Naive thymus-derived CD8-positive, alpha-beta T cell (primary cell): Measurements from ENCODE around the gene POLH. TPM values are rescaled to one million over a fixed set of nuclear protein-coding genes. Genes with fewer than 3 reads are reported as not detected.
A peak's percentile ranks its signal among the peaks of the same experiment; 100 is the strongest.
"Not testable (repeated sequence)": the region's sequence is repeated elsewhere in the genome, so short reads cannot be mapped to it uniquely, and the experiment has no call there.

Experiments used
- ATAC-seq, 2 donors: fragments of 150-1000 bp; cut with Tn5 transposase in 1 of 2; sonication (Bioruptor Pico), chemical (Tn5 transposase) in 1 of 2; 1 replicate in 1 of 2; 2 replicates in 1 of 2; pipeline ENCODE4 v1.10.0; 2021; ENCODE audit warnings: mild to moderate bottlenecking in 2 of 2, moderate library complexity in 2 of 2
- POLR2A ChIA-PET: fragments of 350-600 bp; sonication (Branson Sonifier 250); formaldehyde crosslinking; loops from one replicate; lab custom pipeline; 2021; ENCODE audit warnings: antibody characterized with exemption; lab: Charles Lee
- DNase-seq, 10 donors: peaks; one replicate each; pipeline versions ENCODE4 v3.0.0 to v3.0.0-alpha.2; 2020 to 2022
- H3K27ac Mint-ChIP-seq, 10 donors: one replicate each; pipeline ENCODE4 v1.8.0; 2020 to 2022; ENCODE audit warnings: mild to moderate bottlenecking in 10 of 10, mixed read lengths in 10 of 10, moderate library complexity in 4 of 10, inconsistent platforms in 1 of 10
- H3K27me3 Mint-ChIP-seq, 5 donors: one replicate each; pipeline ENCODE4 v1.8.0; 2021 to 2022; ENCODE audit warnings: mixed read lengths in 5 of 5
- H3K36me3 Mint-ChIP-seq, 3 donors: one replicate each; pipeline ENCODE4 v1.8.0; 2020 to 2022; ENCODE audit warnings: mixed read lengths in 3 of 3, mild to moderate bottlenecking in 2 of 3, inconsistent platforms in 1 of 3
- H3K4me1 Mint-ChIP-seq, 4 donors: one replicate each; pipeline ENCODE4 v1.8.0; 2021 to 2022; ENCODE audit warnings: mixed read lengths in 4 of 4
- H3K4me3 Mint-ChIP-seq, 10 donors: one replicate each; pipeline ENCODE4 v1.8.0; 2020 to 2022; ENCODE audit warnings: mild to moderate bottlenecking in 10 of 10, mixed read lengths in 10 of 10, moderate library complexity in 6 of 10, inconsistent platforms in 1 of 10
- H3K9me3 Mint-ChIP-seq, 9 donors: one replicate each; pipeline ENCODE4 v1.8.0; 2020 to 2022; ENCODE audit warnings: mixed read lengths in 9 of 9, mild to moderate bottlenecking in 3 of 9, inconsistent platforms in 1 of 9, moderate library complexity in 1 of 9
- polyA plus RNA-seq, 3 donors: library from polyadenylated mRNA; unstranded; fragments of 300-500 nt; fragmentation: Illumina TruSeq; gene quantifications; one replicate each; pipeline ENCODE4 v1.2.3, GENCODE V29; 2021
- total RNA-seq, 8 experiments: library from RNA in 2 of 8; stranded (reverse) in 2 of 8; gene quantifications; one replicate each; pipeline ENCODE4 v1.2.3 and lab custom pipeline; 2021 to 2026

The POLH gene
- total and polyA plus RNA-seq, 5 experiments from 2014 or later, result 5.9 to 26.5 (median 18.9) TPM

GRCh38 chr6:43575105-43575771 is 747 bp upstream of the POLH start:
- peak overlapping the region; percentile 72 to 96 (median 92) for H3K27ac Mint-ChIP-seq
- H3K27me3 Mint-ChIP-seq, result no peaks in the 10 kb centered on the region
- no peak for ATAC-seq
- DNase-seq, result peak in 2 of 10 donors; percentile 2
- H3K4me3 Mint-ChIP-seq, result peak overlapping the region; percentile 90 to 99 (median 97)
- POLR2A ChIA-PET, result interaction anchor here (0.9 to 2.1 kb wide), 6 partner anchors 9 to 60 kb away, joined by 3 to 7 read pairs (median 4); partner anchors contain the start of genes MAD2L1BP, POLR1C and YIPF3
- peaks cover 23 to 52% (median 46%) of the 10 kb centered on the region in 4 donors for H3K4me1 Mint-ChIP-seq
- peaks cover 0 to 33% (median 4%) of the 10 kb centered on the region in 3 donors for H3K36me3 Mint-ChIP-seq
- H3K9me3 Mint-ChIP-seq, result no peaks in the 10 kb centered on the region

GRCh38 chr6:43578748-43579147 is 2.8 kb downstream of the POLH start:
- H3K4me3 Mint-ChIP-seq, result peak overlapping the region in 5 of 10 donors; percentile 21 to 60 (median 44)
- peaks cover 23 to 53% (median 42%) of the 10 kb centered on the region in 4 donors for H3K4me1 Mint-ChIP-seq
- DNase-seq (no peak), ATAC-seq (no peak)
- H3K27me3 Mint-ChIP-seq, result no peaks in the 10 kb centered on the region
- no peaks in the 10 kb centered on the region for H3K9me3 Mint-ChIP-seq
- POLR2A ChIA-PET, result interaction anchor here (0.5 kb wide), 1 partner anchor 122 kb away, joined by 4 read pairs; no protein-coding TSS in a partner anchor
- H3K36me3 Mint-ChIP-seq, result peaks cover 0 to 17% (median 10%) of the 10 kb centered on the region in 3 donors
- peak overlapping the region in 6 of 10 donors; percentile 3 to 76 (median 62) for H3K27ac Mint-ChIP-seq

- POLR2A ChIA-PET, result interaction anchor here (0.5 kb wide), 1 partner anchor 122 kb away, joined by 4 read pairs; no protein-coding TSS in a partner anchor
- H3K27me3 Mint-ChIP-seq, result no peaks in the 10 kb centered on the region
- H3K4me1 Mint-ChIP-seq, result peaks cover 23 to 57% (median 46%) of the 10 kb centered on the region in 4 donors
- no peak for DNase-seq
- ATAC-seq, result no peak
- H3K9me3 Mint-ChIP-seq, result no peaks in the 10 kb centered on the region
- H3K4me3 Mint-ChIP-seq, result peak overlapping the region in 3 of 10 donors; percentile 20 to 60 (median 42)
- peak overlapping the region in 8 of 10 donors; percentile 3 to 85 (median 62) for H3K27ac Mint-ChIP-seq
- peaks cover 0 to 21% (median 10%) of the 10 kb centered on the region in 3 donors for H3K36me3 Mint-ChIP-seq
Observed at GRCh38 chr6:43579171-43579570, 3.2 kb downstream of the POLH start.

GRCh38 chr6:43582911-43583310 is 6.9 kb downstream of the POLH start:
- H3K27me3 Mint-ChIP-seq, result no peaks in the 10 kb centered on the region
- POLR2A ChIA-PET, result no interaction called here
- peaks cover 18 to 44% (median 38%) of the 10 kb centered on the region in 4 donors for H3K4me1 Mint-ChIP-seq
- no peak for ATAC-seq
- H3K36me3 Mint-ChIP-seq, result peaks cover 0 to 48% (median 10%) of the 10 kb centered on the region in 3 donors
- H3K27ac Mint-ChIP-seq, result peak overlapping the region in 7 of 10 donors; percentile 5 to 86 (median 56)
- no peaks in the 10 kb centered on the region for H3K9me3 Mint-ChIP-seq
- DNase-seq, result no peak
- no peak overlapping the region for H3K4me3 Mint-ChIP-seq

GRCh38 chr6:43584892-43585570 is 9.0 kb downstream of the POLH start:
- peaks cover 10 to 28% (median 22%) of the 10 kb centered on the region in 4 donors for H3K4me1 Mint-ChIP-seq
- H3K4me3 Mint-ChIP-seq, result peak overlapping the region in 9 of 10 donors; percentile 6 to 76 (median 62)
- H3K27ac Mint-ChIP-seq, result peak overlapping the region; percentile 81 to 94 (median 90)
- no peaks in the 10 kb centered on the region for H3K27me3 Mint-ChIP-seq
- ATAC-seq (peak; percentile 44 to 76), DNase-seq (peak in 2 of 10 donors; percentile 9 to 23)
- POLR2A ChIA-PET, result interaction anchor here (2.0 kb wide), 1 partner anchor 9 kb away, joined by 5 read pairs; the partner anchor contains the start of genes POLH and XPO5
- no peaks in the 10 kb centered on the region for H3K9me3 Mint-ChIP-seq
- H3K36me3 Mint-ChIP-seq, result peaks cover 0 to 68% (median 19%) of the 10 kb centered on the region in 3 donors

GRCh38 chr6:43588194-43588593 is 12.2 kb downstream of the POLH start:
- peaks cover 0 to 81% (median 16%) of the 10 kb centered on the region in 3 donors for H3K36me3 Mint-ChIP-seq
- POLR2A ChIA-PET, result no interaction called here
- H3K9me3 Mint-ChIP-seq, result no peaks in the 10 kb centered on the region
- no peak for ATAC-seq
- DNase-seq, result no peak
- no peak overlapping the region for H3K4me3 Mint-ChIP-seq
- H3K27me3 Mint-ChIP-seq, result no peaks in the 10 kb centered on the region
- peaks cover 10 to 24% (median 22%) of the 10 kb centered on the region in 4 donors for H3K4me1 Mint-ChIP-seq
- no peak overlapping the region for H3K27ac Mint-ChIP-seq

GRCh38 chr6:43589564-43589963 is 13.6 kb downstream of the POLH start:
- H3K27me3 Mint-ChIP-seq, DNase-seq, H3K9me3 Mint-ChIP-seq, H3K27ac Mint-ChIP-seq, H3K4me3 Mint-ChIP-seq, POLR2A ChIA-PET, ATAC-seq: not testable (repeated sequence)
- H3K36me3 Mint-ChIP-seq, result peaks cover 0 to 72% (median 11%) of the 10 kb centered on the region in 3 donors
- peaks cover 7 to 12% (median 10%) of the 10 kb centered on the region in 4 donors for H3K4me1 Mint-ChIP-seq

GRCh38 chr6:43593938-43594337 is 18.0 kb downstream of the POLH start:
- Mint-ChIP-seq H3K4me3 (no peak overlapping the region), H3K27ac (no peak overlapping the region), H3K27me3 (no peaks in the 10 kb centered on the region), H3K9me3 (no peaks in the 10 kb centered on the region), H3K4me1 (no peaks in the 10 kb centered on the region), H3K36me3 (peaks cover 0 to 58% (median 11%) of the 10 kb centered on the region in 3 donors)
- POLR2A ChIA-PET, result interaction anchor here (0.7 kb wide), 1 partner anchor 1050 kb away, joined by 3 read pairs; no protein-coding TSS in a partner anchor
- no peak for ATAC-seq
- no peak for DNase-seq

GRCh38 chr6:43600595-43600994 is 24.6 kb downstream of the POLH start:
- Mint-ChIP-seq H3K36me3 (peaks cover 0 to 78% (median 14%) of the 10 kb centered on the region in 3 donors), H3K27ac (no peak overlapping the region), H3K27me3 (no peaks in the 10 kb centered on the region), H3K4me3 (no peak overlapping the region), H3K9me3 (no peaks in the 10 kb centered on the region), H3K4me1 (no peaks in the 10 kb centered on the region)
- POLR2A ChIA-PET, result interaction anchor here (0.6 kb wide), 1 partner anchor 37 kb away, joined by 6 read pairs; no protein-coding TSS in a partner anchor
- ATAC-seq (no peak), DNase-seq (no peak)

- Mint-ChIP-seq H3K27me3 (no peaks in the 10 kb centered on the region), H3K36me3 (peaks cover 0 to 85% (median 12%) of the 10 kb centered on the region in 3 donors)
Observed at GRCh38 chr6:43604174-43604573, 28.2 kb downstream of the POLH start.

GRCh38 chr6:43606019-43606418 is 30.0 kb downstream of the POLH start:
- DNase-seq (no peak), ATAC-seq (no peak)
- Mint-ChIP-seq H3K27ac (no peak overlapping the region), H3K27me3 (no peaks in the 10 kb centered on the region), H3K4me1 (peaks cover 0 to 12% (median 8%) of the 10 kb centered on the region in 4 donors), H3K4me3 (no peak overlapping the region), H3K9me3 (no peaks in the 10 kb centered on the region), H3K36me3 (peaks cover 0 to 79% (median 12%) of the 10 kb centered on the region in 3 donors)
- POLR2A ChIA-PET, result interaction anchor here (0.7 kb wide), 1 partner anchor 576 kb away, joined by 4 read pairs; no protein-coding TSS in a partner anchor

More at GRCh38 chr6:43604174-43604573, 28.2 kb downstream of the POLH start:
- POLR2A ChIA-PET, result no interaction called here
- Mint-ChIP-seq H3K4me1 (peaks cover 0 to 10% (median 8%) of the 10 kb centered on the region in 4 donors), H3K27ac (peak overlapping the region in 1 of 10 donors; percentile 67), H3K4me3 (no peak overlapping the region), H3K9me3 (no peaks in the 10 kb centered on the region)
- ATAC-seq, result no peak
- no peak for DNase-seq

GRCh38 chr6:43608310-43608763 is 32.4 kb downstream of the POLH start:
- peaks cover 0 to 12% (median 8%) of the 10 kb centered on the region in 4 donors for H3K4me1 Mint-ChIP-seq
- peak in 1 of 2 donors; percentile 54 for ATAC-seq
- H3K27me3 Mint-ChIP-seq, result no peaks in the 10 kb centered on the region
- H3K36me3 Mint-ChIP-seq, result peaks cover 0 to 71% (median 16%) of the 10 kb centered on the region in 3 donors
- no peak overlapping the region for H3K4me3 Mint-ChIP-seq
- POLR2A ChIA-PET, result interaction anchor here (1.1 to 1.6 kb wide), 2 partner anchors 63 to 471 kb away, joined by 3 read pairs; no protein-coding TSS in a partner anchor
- H3K27ac Mint-ChIP-seq, result peak overlapping the region in 5 of 10 donors; percentile 0 to 79 (median 43)
- peak; percentile 20 to 77 (median 47) for DNase-seq
- no peaks in the 10 kb centered on the region for H3K9me3 Mint-ChIP-seq
